ENCODE data around the gene RYK. TPM values are rescaled to one million over a fixed set of nuclear protein-coding genes. Genes with fewer than 3 reads are reported as not detected.
"Not testable (repeated sequence)": the region's sequence is repeated elsewhere in the genome, so short reads cannot be mapped to it uniquely, and the experiment has no call there.

Gene RYK
- total RNA-seq, 1 experiment from 2014 or later: 93.7 TPM

DNA sequence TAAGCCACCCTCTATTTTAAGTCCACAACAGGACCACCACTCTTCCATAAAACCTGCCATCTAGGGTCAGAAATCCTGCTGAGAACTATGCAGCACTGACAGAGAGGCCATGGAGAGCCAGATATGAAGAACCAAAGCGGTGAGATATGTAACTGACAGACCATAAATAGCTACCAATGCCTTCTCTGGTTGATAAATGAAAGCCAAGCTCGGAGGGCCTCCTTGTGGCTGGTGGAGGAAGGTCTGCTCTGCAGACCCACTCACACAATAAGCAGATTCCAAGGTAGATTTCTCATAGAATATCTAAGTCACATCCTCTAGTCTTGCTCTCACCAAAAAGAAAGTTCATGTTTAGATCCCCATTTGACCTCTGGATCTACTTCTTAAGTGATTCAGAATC, 38.9 kb downstream of the RYK start:
- no peaks in the 10 kb centered on the region for H3K4me1 ChIP-seq (replicated peaks; ENCODE audit: insufficient read depth)
- ChIA-PET POLR2A (ENCODE audit: unreplicated experiment) (interaction anchor here (0.5 to 0.7 kb wide), 3 partner anchors 12 to 88 kb away, joined by 3 to 4 read pairs (median 3); no protein-coding TSS in a partner anchor), CTCF (interaction anchor here (0.6 to 2.0 kb wide), 9 partner anchors 10 to 281 kb away, joined by 3 to 8 read pairs (median 3); no protein-coding TSS in a partner anchor)
- no peaks in the 10 kb centered on the region for H3K27me3 ChIP-seq (ENCODE audit: insufficient read depth, low read depth)
- no peak for TF ChIP-seq EZH2 (IDR thresholded peaks at IDR 0.05; ENCODE audit: low read depth)
- TF ChIP-seq, protein P1, sequence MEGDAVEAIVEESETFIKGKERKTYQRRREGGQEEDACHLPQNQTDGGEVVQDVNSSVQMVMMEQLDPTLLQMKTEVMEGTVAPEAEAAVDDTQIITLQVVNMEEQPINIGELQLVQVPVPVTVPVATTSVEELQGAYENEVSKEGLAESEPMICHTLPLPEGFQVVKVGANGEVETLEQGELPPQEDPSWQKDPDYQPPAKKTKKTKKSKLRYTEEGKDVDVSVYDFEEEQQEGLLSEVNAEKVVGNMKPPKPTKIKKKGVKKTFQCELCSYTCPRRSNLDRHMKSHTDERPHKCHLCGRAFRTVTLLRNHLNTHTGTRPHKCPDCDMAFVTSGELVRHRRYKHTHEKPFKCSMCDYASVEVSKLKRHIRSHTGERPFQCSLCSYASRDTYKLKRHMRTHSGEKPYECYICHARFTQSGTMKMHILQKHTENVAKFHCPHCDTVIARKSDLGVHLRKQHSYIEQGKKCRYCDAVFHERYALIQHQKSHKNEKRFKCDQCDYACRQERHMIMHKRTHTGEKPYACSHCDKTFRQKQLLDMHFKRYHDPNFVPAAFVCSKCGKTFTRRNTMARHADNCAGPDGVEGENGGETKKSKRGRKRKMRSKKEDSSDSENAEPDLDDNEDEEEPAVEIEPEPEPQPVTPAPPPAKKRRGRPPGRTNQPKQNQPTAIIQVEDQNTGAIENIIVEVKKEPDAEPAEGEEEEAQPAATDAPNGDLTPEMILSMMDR (conservative IDR thresholded peaks at IDR 0.05): peak; percentile 65
- no peaks in the 10 kb centered on the region for H3K9me2 ChIP-seq (ENCODE audit: insufficient read depth)
- no TSS peak for BruUV-seq (replicated peaks)
- no peak overlapping the region for H3K4me2 ChIP-seq
- no peak overlapping the region for H2AFZ ChIP-seq
- peaks cover 16% of the 10 kb centered on the region; the same call in 1 of the 2 replicates for H3F3A ChIP-seq (ENCODE audit: insufficient read depth, low read depth)
- H3K27ac ChIP-seq: no peak overlapping the region
- peaks cover 22% of the 10 kb centered on the region for H3K79me2 ChIP-seq (ENCODE audit: low read depth)
- H3K36me3 ChIP-seq (ENCODE audit: low read depth): peaks cover 27% of the 10 kb centered on the region
- H3K4me3 ChIP-seq: no peak overlapping the region
- DNase-seq: no peak
- H4K20me1 ChIP-seq (ENCODE audit: insufficient read depth): peaks cover 27% of the 10 kb centered on the region; the same call in 1 of the 2 replicates
- intact Hi-C loops (cut with micrococcal nuclease; ENCODE audit: unreplicated experiment): loop anchor here (1.0 to 5.0 kb wide), 5 partner anchors 13 to 393 kb away; partner anchors contain the start of gene RYK
- no peaks in the 10 kb centered on the region for H3K9me3 ChIP-seq (ENCODE audit: insufficient read depth, low read depth)

DNA sequence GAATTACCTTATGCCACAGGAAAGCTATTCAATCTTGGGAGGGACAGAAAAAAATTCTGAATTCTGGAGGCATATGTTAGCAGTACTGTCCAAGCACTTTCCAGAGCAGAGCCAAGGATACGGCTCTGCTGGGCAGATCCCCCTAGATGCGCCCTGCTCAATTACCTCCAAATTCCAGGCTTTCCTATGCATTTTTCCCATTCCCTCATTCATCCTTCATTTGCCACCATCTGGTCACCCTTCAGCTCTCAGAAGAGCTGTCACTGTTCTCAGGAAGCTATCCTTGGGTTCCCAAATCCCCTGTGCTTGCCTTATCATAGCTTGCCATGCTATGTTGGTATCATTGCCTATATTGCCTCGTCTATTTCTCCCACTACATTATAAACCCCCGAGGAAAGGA, 45.2 kb downstream of the RYK start:
- H3K79me2 ChIP-seq (ENCODE audit: low read depth): peaks cover 2% of the 10 kb centered on the region; the same call in 1 of the 2 replicates
- peaks cover 32% of the 10 kb centered on the region for H3K4me1 ChIP-seq (replicated peaks; ENCODE audit: insufficient read depth)
- H4K20me1 ChIP-seq (ENCODE audit: insufficient read depth): peaks cover 4% of the 10 kb centered on the region; the same call in 1 of the 2 replicates
- TF ChIP-seq, protein P1 (conservative IDR thresholded peaks at IDR 0.05): no peak
- no peak for TF ChIP-seq EZH2 (IDR thresholded peaks at IDR 0.05; ENCODE audit: low read depth)
- H3K4me3 ChIP-seq: no peak overlapping the region
- peaks cover 20% of the 10 kb centered on the region for H3K36me3 ChIP-seq (ENCODE audit: low read depth)
- peaks cover 33% of the 10 kb centered on the region; the same call in 1 of the 2 replicates for H3F3A ChIP-seq (ENCODE audit: insufficient read depth, low read depth)
- H3K4me2 ChIP-seq: no peak overlapping the region
- no peak for DNase-seq
- no peaks in the 10 kb centered on the region for H3K27me3 ChIP-seq (ENCODE audit: insufficient read depth, low read depth)
- POLR2A ChIA-PET (ENCODE audit: unreplicated experiment): no interaction called here
- no peaks in the 10 kb centered on the region for H3K9me2 ChIP-seq (ENCODE audit: insufficient read depth)
- no peaks in the 10 kb centered on the region for H3K9me3 ChIP-seq (ENCODE audit: insufficient read depth, low read depth)
- no TSS peak for BruUV-seq (replicated peaks)
- no peak overlapping the region for H2AFZ ChIP-seq
- intact Hi-C loops (cut with micrococcal nuclease; ENCODE audit: unreplicated experiment): no loop called here
- CTCF ChIA-PET: no interaction called here
- no peak overlapping the region for H3K27ac ChIP-seq

DNA sequence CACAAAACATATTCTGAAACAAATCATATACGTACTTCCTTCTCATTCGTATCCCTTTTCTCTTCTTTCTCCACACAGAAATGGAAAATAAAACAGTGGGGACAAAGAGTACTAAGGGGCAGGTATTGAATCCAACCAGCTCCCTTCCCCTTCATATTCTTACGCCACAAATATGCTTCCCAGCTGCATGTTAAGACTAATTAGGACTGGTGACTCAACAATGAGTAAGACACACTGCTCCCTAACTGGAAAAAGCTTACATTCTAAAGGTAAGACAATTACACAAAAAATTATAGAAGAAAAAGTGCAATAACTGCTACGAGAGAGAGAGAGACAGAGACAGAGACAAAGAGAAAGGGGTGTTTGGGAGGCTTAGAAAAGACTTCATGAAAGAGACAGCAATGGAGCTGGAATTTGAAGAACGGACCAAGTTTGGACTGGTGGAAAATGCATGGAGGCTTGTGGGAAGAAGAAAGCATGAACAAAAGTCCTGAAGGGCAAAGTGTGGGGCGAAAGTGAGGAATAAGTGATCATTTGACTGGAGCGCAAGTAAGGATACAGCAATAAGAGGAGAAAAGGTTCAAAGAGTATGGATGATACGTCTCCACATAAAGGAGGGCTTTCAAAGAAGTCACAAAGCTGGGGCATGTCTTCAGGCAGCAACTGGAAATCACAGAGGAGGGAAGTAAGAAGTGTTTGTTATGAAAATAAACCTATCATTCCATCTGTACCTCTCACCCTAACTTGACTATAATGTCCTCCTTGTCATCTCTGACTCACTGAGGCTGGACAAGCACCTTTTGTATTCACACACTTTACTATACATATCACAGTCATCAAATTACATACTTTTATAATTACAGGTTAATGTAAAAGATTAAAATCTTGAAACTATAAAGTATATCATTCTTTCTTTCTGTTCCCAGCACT, 49.2 kb downstream of the RYK start:
- intact Hi-C loops (cut with micrococcal nuclease; ENCODE audit: unreplicated experiment): no loop called here
- POLR2A ChIA-PET (ENCODE audit: unreplicated experiment): interaction anchor here (0.5 to 0.8 kb wide), 4 partner anchors 31 to 557 kb away, joined by 3 to 6 read pairs (median 4); partner anchors contain the start of gene AMOTL2

DNA sequence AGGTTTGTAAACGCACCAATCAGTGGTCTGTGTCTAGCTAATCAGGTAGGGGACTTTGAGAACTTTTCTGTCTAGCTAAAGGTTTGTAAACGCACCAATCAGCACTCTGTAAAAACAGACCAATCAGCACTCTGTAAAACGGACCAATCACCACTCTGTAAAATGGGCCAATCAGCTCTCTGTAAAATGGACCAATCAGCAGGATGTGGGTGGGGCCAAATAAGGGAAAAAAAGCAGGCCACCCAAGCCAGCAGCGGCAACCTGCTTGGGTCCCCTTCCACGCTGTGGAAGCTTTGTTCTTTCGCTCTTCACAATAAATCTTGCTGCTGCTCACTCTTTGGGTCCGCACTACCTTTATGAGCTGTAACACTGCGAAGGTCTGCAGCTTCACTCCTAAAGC, 50.8 kb downstream of the RYK start:
- H3K27me3 ChIP-seq (ENCODE audit: insufficient read depth, low read depth); H2AFZ ChIP-seq; H4K20me1 ChIP-seq (ENCODE audit: insufficient read depth); BruUV-seq (replicated peaks); H3K9me3 ChIP-seq (ENCODE audit: insufficient read depth, low read depth); DNase-seq; H3K79me2 ChIP-seq (ENCODE audit: low read depth); H3K4me2 ChIP-seq; H3K9me2 ChIP-seq (ENCODE audit: insufficient read depth); H3K4me3 ChIP-seq; H3K27ac ChIP-seq: not testable (repeated sequence)
- H3F3A ChIP-seq (ENCODE audit: insufficient read depth, low read depth): peaks cover 45% of the 10 kb centered on the region; the same call in 1 of the 2 replicates
- intact Hi-C loops (cut with micrococcal nuclease; ENCODE audit: unreplicated experiment): loop anchor here (2.0 to 10.0 kb wide), 3 partner anchors 13 to 1475 kb away; partner anchors contain the start of gene NPHP3
- H3K4me1 ChIP-seq (replicated peaks; ENCODE audit: insufficient read depth): peaks cover 32% of the 10 kb centered on the region
- POLR2A ChIA-PET (ENCODE audit: unreplicated experiment): interaction anchor here (0.6 to 0.7 kb wide), 3 partner anchors 12 to 1124 kb away, joined by 3 to 4 read pairs (median 3); no protein-coding TSS in a partner anchor
- H3K36me3 ChIP-seq (ENCODE audit: low read depth): 0 out of 2 replicates have a peak, but pooled peaks cover 25% of the 10 kb centered on the region
- CTCF ChIA-PET: interaction anchor here (0.5 to 1.1 kb wide), 3 partner anchors 100 to 180 kb away, joined by 3 read pairs; no protein-coding TSS in a partner anchor

More for the DNA sequence above, 49.2 kb downstream of the RYK start:
- no peak for TF ChIP-seq EZH2 (IDR thresholded peaks at IDR 0.05; ENCODE audit: low read depth)
- TF ChIP-seq, protein P1 (conservative IDR thresholded peaks at IDR 0.05): no peak
- Histone ChIP-seq H3F3A (ENCODE audit: insufficient read depth, low read depth) (peaks cover 45% of the 10 kb centered on the region; the same call in 1 of the 2 replicates), H3K4me2 (peak overlapping the region; percentile 52), H3K79me2 (ENCODE audit: low read depth) (0 out of 2 replicates have a peak, but pooled peaks cover 5% of the 10 kb centered on the region), H3K9me2 (ENCODE audit: insufficient read depth) (no peaks in the 10 kb centered on the region), H4K20me1 (ENCODE audit: insufficient read depth) (peaks cover 5% of the 10 kb centered on the region; the same call in 1 of the 2 replicates), H3K27me3 (ENCODE audit: insufficient read depth, low read depth) (no peaks in the 10 kb centered on the region), H3K4me3 (no peak overlapping the region), H3K9me3 (ENCODE audit: insufficient read depth, low read depth) (no peaks in the 10 kb centered on the region), H3K36me3 (ENCODE audit: low read depth) (0 out of 2 replicates have a peak, but pooled peaks cover 13% of the 10 kb centered on the region), H2AFZ (no peak overlapping the region), H3K4me1 (replicated peaks; ENCODE audit: insufficient read depth) (peaks cover 32% of the 10 kb centered on the region), H3K27ac (peak overlapping the region; percentile 78)
- peak in 1 of 2 experiments; percentile 84 for DNase-seq
- no TSS peak for BruUV-seq (replicated peaks)
- CTCF ChIA-PET: interaction anchor here (0.5 to 1.8 kb wide), 3 partner anchors 10 to 780 kb away, joined by 4 to 8 read pairs (median 7); no protein-coding TSS in a partner anchor
